MM.1S (cell line): ENCODE results near the gene XYLT1.

Source experiments
- DNase-seq: peaks from one replicate; pipeline ENCODE4 v3.0.0-alpha.2; 2015
- H2AFZ ChIP-seq: fragments of 300-600 bp; sonication (generic); 2 replicates; pipeline ENCODE4 v1.6.0; 2016; ENCODE audit warnings: antibody characterized with exemption, low read length
- H3F3A ChIP-seq: fragments of 300-600 bp; sonication (generic); 2 replicates; pipeline ENCODE4 v1.6.1; 2016; ENCODE audit warnings: mild to moderate bottlenecking, antibody characterized with exemption, low read length, moderate library complexity, mixed read lengths; ENCODE audit not compliant: insufficient read depth
- H3K27ac ChIP-seq: fragments of 300-600 bp; sonication (generic); 2 replicates; pipeline ENCODE4 v1.5.1; 2016; ENCODE audit warnings: mild to moderate bottlenecking, low read length
- H3K27me3 ChIP-seq: fragments of 300-600 bp; sonication (generic); replicated peaks from 2 replicates; pipeline ENCODE4 v1.6.0; 2016; ENCODE audit warnings: low read length; ENCODE audit not compliant: insufficient read depth
- H3K36me3 ChIP-seq: fragments of 300-600 bp; sonication (generic); replicated peaks from 2 replicates; pipeline ENCODE4 v1.6.1; 2016; ENCODE audit warnings: mild to moderate bottlenecking, low read length, mixed read lengths; ENCODE audit not compliant: insufficient read depth
- H3K4me1 ChIP-seq: fragments of 300-600 bp; sonication (generic); 2 replicates; pipeline ENCODE4 v1.6.1; 2016; ENCODE audit warnings: low read length, mixed read lengths
- H3K4me2 ChIP-seq: fragments of 300-600 bp; sonication (generic); 2 replicates; pipeline ENCODE4 v1.6.0; 2016; ENCODE audit warnings: low read depth, low read length
- H3K4me3 ChIP-seq: fragments of 300-600 bp; sonication (generic); 2 replicates; pipeline ENCODE4 v1.5.1; 2016; ENCODE audit warnings: low read length, mixed read lengths
- H3K79me2 ChIP-seq: fragments of 300-600 bp; sonication (generic); 2 replicates; pipeline ENCODE4 v1.6.1; 2016; ENCODE audit warnings: mixed run types, low read length, mixed read lengths
- H3K9ac ChIP-seq: fragments of 300-600 bp; sonication (generic); 2 replicates; pipeline ENCODE4 v1.6.1; 2016; ENCODE audit warnings: low read length, mixed read lengths
- H3K9me2 ChIP-seq: fragments of 300-600 bp; sonication (generic); replicated peaks from 2 replicates; pipeline ENCODE4 v1.6.1; 2016; ENCODE audit warnings: mild to moderate bottlenecking, low read length, mixed read lengths; ENCODE audit not compliant: insufficient read depth
- H3K9me3 ChIP-seq: fragments of 300-600 bp; sonication (generic); replicated peaks from 2 replicates; pipeline ENCODE4 v1.6.1; 2016; ENCODE audit warnings: mild to moderate bottlenecking, low read length, mixed read lengths; ENCODE audit not compliant: insufficient read depth
- H4K20me1 ChIP-seq: fragments of 300-600 bp; sonication (generic); 2 replicates; pipeline ENCODE4 v1.6.1; 2016; ENCODE audit warnings: mild to moderate bottlenecking, low read length, moderate library complexity, mixed read lengths; ENCODE audit not compliant: insufficient read depth
- CTCF ChIP-seq: fragments of 300-600 bp; sonication (generic); IDR thresholded peaks from 2 replicates; pipeline ENCODE4 v1.5.1; 2016; ENCODE audit warnings: antibody characterized with exemption, low read length, mixed read lengths
- EZH2 ChIP-seq: fragments of 300-600 bp; sonication (generic); optimal IDR thresholded peaks from 2 replicates; pipeline ENCODE3; 2017; ENCODE audit warnings: low read depth, mild to moderate bottlenecking, antibody characterized with exemption, low read length, mixed read lengths
- EZH2phosphoT487 ChIP-seq: fragments of 300-600 bp; sonication (generic); IDR thresholded peaks from 2 replicates; pipeline ENCODE4 v1.6.1; 2018; ENCODE audit warnings: antibody characterized with exemption, low read length

XYLT1 gene

GRCh38 chr16:17225541-17225940 lies 245.2 kb downstream of the XYLT1 start:
- no peaks in the 10 kb centered on the region for H3F3A ChIP-seq
- TF ChIP-seq EZH2 (no peak), EZH2phosphoT487 (no peak), CTCF (no peak)
- H3K27me3 ChIP-seq, result no peaks in the 10 kb centered on the region
- no peak for DNase-seq
- no peaks in the 10 kb centered on the region for H3K9me2 ChIP-seq
- no peaks in the 10 kb centered on the region for H4K20me1 ChIP-seq
- H3K79me2 ChIP-seq, result peaks cover 29% of the 10 kb centered on the region
- H3K27ac ChIP-seq, result no peak overlapping the region
- H3K36me3 ChIP-seq, result no peaks in the 10 kb centered on the region
- H2AFZ ChIP-seq, result no peak overlapping the region
- no peak overlapping the region for H3K9ac ChIP-seq
- H3K4me1 ChIP-seq, result no peaks in the 10 kb centered on the region
- no peak overlapping the region for H3K4me2 ChIP-seq
- no peaks in the 10 kb centered on the region for H3K9me3 ChIP-seq
- H3K4me3 ChIP-seq, result no peak overlapping the region

DNA sequence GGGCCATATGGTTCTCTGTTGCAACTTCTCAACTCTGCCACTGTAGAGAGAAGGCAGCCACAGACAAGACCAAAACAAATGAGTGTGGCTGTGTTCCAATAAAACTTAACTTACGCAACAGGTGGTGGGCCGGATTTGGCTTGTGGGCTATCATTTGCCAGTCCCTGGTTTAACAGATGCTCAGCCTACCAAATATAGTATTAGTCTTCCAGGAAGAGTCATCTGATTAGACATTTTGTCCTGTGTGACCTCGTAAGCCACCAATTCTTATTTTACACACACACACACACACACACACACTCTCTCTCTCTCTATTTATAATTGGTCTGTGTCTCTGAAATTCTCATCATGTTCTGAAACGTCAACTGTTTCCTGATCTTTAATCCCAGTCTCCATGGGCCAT lies 245.9 kb downstream of the XYLT1 start:
- Histone ChIP-seq H3K27ac (no peak overlapping the region), H3K9me2 (no peaks in the 10 kb centered on the region), H3K4me2 (no peak overlapping the region)

DNA sequence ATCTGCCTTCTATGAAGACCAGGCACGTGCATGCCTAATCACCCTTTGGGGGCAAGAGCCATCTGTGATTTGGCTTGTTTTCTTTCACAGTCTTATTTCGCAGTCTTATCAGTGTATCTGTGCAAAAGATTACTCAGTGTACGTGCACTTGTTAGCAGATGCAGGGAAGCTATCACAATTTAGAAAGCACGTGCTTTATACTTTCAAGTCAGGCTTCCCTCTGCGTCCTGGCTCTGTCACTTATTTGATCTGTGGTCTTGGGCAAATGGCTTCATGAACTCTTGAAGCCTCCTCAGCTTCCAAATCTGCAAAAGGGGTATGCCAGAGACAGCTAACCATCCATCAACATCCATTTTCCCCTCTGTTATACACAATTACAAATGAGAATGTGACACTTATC lies 246.4 kb downstream of the XYLT1 start:
- H3K9me2 ChIP-seq, result no peaks in the 10 kb centered on the region
- no peak overlapping the region for H3K9ac ChIP-seq
- no peaks in the 10 kb centered on the region for H3K36me3 ChIP-seq
- no peaks in the 10 kb centered on the region for H3K27me3 ChIP-seq
- H3F3A ChIP-seq, result no peaks in the 10 kb centered on the region
- no peak overlapping the region for H3K27ac ChIP-seq
- no peaks in the 10 kb centered on the region for H3K4me1 ChIP-seq
- H3K79me2 ChIP-seq, result peaks cover 20% of the 10 kb centered on the region
- no peak overlapping the region for H2AFZ ChIP-seq
- H3K4me3 ChIP-seq, result no peak overlapping the region
- DNase-seq, result no peak
- TF ChIP-seq CTCF (no peak), EZH2 (no peak), EZH2phosphoT487 (no peak)
- H3K4me2 ChIP-seq, result no peak overlapping the region
- no peaks in the 10 kb centered on the region for H3K9me3 ChIP-seq
- no peaks in the 10 kb centered on the region for H4K20me1 ChIP-seq

More for the DNA sequence above, 245.9 kb downstream of the XYLT1 start:
- Histone ChIP-seq H3K36me3 (no peaks in the 10 kb centered on the region), H3K9ac (no peak overlapping the region), H3K79me2 (peaks cover 24% of the 10 kb centered on the region), H4K20me1 (no peaks in the 10 kb centered on the region), H3K4me1 (no peaks in the 10 kb centered on the region), H3F3A (no peaks in the 10 kb centered on the region), H3K4me3 (no peak overlapping the region), H3K9me3 (no peaks in the 10 kb centered on the region), H3K27me3 (no peaks in the 10 kb centered on the region), H2AFZ (no peak overlapping the region)
- no peak for TF ChIP-seq EZH2
- no peak for TF ChIP-seq EZH2phosphoT487
- no peak for TF ChIP-seq CTCF
- no peak for DNase-seq

GRCh38 chr16:17223576-17223975 lies 247.2 kb downstream of the XYLT1 start:
- H3K4me2 ChIP-seq, result no peak overlapping the region
- H3K27ac ChIP-seq, result no peak overlapping the region
- no peak for DNase-seq
- H3K4me3 ChIP-seq, result no peak overlapping the region
- no peaks in the 10 kb centered on the region for H3K27me3 ChIP-seq
- H3K9ac ChIP-seq, result no peak overlapping the region
- H3K4me1 ChIP-seq, result no peaks in the 10 kb centered on the region
- TF ChIP-seq CTCF (no peak), EZH2phosphoT487 (no peak), EZH2 (no peak)
- no peaks in the 10 kb centered on the region for H3K9me2 ChIP-seq
- peaks cover 18% of the 10 kb centered on the region for H3K79me2 ChIP-seq
- no peaks in the 10 kb centered on the region for H4K20me1 ChIP-seq
- H3K9me3 ChIP-seq, result no peaks in the 10 kb centered on the region
- no peaks in the 10 kb centered on the region for H3F3A ChIP-seq
- no peak overlapping the region for H2AFZ ChIP-seq
- no peaks in the 10 kb centered on the region for H3K36me3 ChIP-seq
